Right kidney (tissue), 1 donor: ENCODE data around the gene SOX9.

Source experiments
- DNase-seq: peaks from one replicate; pipeline ENCODE4 v3.0.0-alpha.2; 2016

Gene SOX9

DNA sequence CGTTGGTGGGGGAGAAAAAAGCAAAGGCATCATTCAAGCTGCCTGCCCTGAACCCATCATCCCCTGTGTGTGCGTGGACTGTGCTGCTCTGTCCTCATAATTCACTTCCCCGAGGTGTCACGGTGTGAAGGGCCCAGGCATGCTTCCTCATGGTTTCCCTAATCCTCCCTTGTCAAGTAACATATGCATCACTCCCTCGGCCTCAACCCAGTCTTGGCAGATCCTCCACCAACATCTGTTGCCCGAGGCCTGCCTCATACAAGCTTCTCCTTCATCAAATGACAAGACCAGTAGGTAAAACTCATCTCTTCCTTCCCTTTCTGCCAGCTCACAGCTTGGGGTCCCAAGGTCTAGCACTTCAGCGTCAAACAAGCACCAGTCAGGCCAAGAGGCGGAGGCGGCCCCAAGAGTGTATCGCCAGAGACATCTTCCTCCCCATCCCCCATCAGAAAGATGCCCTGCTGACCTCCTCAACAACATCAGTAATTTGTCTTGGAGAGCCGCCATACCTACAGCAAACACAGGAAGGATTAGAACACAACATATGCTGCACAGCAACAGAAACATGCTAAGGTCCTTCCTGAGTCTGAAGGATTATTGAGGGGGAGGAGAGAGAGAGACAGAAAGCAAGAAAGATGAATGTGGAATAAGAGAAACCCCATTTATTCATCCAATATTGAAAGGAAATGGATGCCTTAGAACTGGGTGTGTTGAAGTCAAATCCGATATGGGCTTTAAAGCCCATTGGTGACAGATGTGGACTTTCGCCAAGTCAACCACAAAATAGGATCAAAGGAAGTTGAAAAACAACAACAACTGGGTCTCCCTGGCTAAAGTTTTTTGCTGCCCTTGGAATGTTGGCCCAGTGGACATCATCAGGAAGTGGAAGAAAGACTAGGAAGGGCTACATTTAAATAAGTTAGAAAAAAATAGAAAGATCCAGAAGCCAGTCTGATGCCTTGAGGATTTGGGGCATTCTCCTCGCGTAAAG lies 38.4 kb downstream of the SOX9 start:
- peak; percentile 20 for DNase-seq

DNA sequence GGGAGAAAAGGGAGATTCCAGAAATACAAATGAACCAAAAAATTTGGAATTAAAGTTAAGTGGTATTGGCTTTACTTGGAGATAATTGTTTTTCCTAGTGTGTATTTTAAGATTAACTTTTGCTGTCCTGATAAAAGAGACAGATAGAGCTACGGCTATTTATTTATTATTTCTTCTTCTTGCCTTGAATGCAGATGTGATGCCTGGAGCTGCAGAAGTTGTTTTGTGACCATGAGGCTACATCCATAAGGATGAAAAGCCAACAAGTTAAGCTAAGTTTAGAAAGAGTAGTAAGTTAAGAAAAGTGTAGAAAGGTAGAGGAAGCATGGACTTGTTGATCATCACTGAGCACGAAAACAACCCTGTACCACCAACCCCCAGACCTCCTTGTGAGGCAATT lies 41.7 kb downstream of the SOX9 start:
- DNase-seq, result no peak

DNA sequence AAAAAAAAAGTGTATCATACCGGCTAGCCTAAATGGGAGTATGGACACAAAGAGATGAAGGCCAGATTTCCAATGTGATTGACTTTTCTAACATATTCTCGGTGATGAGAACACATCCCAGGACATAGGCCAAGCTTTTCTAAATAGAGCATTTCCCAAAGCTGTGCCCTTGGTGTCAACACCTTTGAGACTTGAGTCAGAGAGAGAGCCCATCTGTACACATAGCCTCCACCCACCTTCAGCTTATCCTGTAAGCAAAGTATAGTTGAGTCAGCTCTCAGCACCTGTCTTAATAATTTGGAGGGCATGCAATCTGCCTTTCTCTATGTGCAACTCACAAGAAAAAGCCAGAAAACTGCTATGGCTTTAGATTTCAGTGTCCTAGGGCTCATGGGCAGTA lies 42.7 kb downstream of the SOX9 start:
- no peak for DNase-seq

DNA sequence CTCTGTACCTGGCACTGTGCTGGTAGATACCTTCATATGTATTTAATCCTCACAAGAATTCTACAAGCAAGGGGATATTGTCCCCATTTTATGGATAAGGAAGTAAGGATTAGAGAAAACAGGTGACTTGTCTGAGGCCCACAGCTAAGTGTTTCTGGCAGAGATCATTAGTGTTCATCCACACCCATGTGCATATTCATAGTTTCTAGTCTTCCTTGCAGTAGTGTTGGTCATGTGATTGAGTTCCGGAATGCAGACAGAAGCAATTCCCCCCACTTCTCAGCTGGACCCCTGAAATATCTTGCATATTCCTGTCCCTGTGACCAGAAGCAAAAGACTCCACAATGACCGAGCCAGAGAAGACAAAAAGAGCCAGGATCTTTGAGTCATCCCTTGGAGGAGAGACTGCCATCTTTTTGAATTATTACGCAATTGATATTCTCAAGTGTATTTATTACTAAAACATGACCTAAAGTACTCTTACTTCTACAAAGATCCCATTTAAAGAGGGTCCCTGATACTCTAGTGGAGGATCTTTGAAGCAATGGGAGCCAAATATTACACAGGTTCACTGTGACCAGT lies 43.4 kb downstream of the SOX9 start:
- no peak for DNase-seq

DNA sequence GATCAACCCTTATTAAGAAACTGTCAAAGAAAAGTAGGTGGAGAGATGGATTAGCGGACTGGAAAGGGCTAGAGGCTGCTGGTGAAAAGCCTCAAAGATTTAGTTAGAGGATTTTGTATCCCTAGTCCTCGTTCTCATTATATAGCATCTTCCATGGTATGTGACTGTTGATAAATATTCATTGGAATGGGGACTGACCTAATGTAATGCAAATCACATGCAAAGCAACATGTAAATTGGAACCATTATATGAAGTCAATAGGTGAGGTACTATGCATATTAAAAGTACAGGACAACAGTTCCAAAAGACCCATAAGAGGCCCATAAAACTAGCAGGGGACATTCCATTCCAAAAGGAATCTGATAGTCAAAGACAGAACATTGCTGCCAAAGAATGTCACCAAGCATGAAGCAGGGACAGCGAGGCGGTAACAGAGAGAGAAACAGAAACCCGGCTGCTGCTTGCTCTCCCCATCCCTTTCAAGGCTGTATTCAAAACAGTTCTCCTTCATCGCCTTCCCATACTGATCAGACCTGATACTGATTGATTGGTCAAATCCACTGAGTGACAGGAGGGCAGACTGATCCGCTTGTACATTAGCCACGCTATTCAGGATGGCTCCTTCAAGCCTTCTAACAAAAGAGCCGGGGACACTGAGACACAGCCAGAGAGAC lies 44.5 kb downstream of the SOX9 start:
- DNase-seq, result no peak

DNA sequence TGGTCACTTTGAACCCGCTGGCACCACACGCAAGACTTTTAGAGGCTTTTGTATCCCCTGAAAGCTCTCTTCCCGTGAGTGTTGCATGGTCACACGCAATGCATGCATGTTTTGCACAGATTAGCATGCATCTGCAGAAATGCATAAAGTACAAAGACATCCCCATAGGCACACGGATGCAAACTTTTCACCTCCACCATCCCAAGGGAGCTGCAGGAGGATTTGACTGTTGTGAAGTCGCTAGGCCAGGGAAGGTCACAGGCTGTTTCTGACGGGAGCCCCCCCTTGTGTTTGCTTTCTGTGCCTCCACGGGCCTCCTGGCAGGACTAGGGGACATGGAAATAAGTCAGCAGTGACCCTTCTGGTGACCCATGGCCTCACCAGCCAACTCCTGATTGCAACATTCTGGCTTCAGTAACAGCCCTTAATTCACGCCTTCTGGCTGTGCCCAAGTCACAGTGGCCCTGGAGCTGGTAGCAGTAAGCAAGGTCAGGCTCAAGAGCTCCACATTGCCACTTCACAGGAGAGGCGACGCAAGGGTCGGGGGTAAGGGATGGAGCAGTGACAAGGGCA lies 45.1 kb downstream of the SOX9 start:
- no peak for DNase-seq

DNA sequence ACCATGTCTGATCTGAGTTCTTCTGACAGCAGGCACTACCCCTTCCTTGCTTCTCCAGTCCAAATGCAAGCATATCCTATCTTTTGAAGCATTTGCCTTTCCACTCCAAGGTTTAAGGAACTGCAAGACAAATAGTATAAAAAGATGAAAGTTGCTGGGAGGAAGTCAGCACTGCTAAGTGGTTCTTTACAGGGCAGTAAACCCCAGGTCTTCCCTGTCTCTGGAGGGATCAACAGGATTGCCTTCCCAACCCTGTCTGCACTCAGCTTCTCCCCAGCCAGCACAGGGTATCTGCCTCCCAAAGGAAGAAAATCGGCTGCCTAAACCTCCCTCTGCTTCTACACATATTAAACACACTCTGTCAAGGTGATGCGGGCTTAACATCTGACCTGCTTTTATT lies 46.8 kb downstream of the SOX9 start:
- DNase-seq, result no peak

DNA sequence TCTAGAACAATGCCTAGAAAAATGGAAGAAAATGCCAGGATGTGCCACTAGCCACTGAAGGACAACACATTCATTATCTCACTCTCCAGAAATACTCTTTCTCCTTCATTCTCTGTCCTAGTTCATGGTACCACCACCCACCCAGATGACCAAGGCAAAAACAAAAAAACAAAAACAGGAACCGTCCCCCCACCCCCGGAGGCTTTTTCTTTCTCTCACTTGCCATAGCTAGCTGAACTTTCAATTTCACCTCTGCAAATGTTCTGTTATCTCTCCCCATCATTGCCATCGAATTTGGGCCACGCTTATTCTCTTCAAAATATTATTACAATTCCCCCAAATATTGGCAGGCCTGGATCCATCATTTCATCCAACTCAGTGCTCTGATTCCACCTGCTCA lies 49.0 kb downstream of the SOX9 start:
- no peak for DNase-seq

DNA sequence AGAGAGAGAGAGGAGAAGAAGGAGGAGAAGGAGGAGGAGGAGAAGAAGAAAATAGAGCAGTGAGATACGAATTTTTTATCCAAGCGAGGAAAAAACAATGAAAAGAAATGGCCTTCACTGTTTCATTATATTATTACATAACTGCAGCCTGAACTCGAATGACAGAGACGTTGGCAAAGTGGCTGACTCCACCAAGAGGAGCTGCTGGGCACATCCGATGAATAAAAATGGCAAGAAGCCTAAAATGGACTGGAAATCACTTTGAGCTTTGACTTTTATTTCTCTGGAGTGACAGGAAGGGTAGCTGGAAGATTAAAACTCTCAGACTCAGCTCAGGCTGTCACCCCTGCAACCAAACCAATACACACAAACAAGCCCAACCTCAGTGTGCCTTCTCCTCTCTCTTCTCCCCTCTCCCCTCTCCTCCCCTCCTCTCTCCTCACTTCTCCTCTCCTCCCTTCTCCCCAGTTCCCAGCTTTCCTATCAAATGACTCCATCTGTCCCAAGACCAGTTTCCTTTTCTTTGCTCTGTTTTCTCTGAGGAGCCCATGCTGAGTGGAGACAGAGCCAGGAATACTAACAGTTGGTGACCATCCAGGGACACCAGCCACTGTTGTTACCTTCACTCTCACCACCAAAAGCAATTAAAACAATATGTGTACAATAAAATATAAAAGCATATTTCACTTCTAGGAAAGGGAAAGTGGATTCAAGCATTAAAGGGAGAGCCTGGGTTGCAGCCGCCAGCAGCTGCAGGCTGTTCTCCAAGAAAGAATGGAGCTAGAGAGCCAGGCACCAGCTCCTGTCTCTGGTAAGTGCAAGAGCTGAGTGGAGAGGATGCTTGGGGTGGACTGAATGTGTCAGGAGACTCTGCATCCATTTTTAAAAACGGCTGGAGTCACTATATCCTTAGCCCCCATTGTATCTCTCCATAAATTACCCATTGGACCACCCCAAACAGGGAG lies 51.2 kb downstream of the SOX9 start:
- no peak for DNase-seq

DNA sequence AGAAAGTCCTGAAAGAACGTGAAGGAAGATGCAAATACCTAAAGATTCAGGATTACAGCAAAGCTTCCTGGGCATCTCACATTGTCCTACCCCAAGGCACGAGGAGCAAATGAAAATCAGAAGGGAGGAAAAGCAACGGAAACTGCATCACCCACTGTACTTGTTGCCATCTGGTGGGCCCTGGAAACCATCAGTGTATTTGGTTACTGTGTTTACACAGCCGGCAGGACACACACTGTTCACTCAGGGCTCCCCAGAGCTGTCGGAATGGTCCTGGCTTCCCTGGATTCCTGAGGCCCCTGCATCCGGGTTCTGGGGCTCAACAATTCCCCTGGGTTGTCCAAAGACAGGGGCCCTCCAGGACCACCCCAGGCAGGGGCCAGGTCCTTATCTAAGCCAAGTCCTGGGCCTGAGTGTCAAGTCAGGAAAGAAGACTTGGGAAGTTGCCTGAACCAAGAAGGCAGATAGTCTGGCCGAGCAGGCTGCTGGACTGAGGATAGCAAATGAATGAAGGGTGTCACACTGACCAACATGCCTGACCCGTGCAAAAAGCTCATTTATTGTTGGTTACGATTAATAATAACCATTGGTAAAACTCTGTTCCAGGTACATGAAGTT lies 52.8 kb downstream of the SOX9 start:
- DNase-seq, result no peak

DNA sequence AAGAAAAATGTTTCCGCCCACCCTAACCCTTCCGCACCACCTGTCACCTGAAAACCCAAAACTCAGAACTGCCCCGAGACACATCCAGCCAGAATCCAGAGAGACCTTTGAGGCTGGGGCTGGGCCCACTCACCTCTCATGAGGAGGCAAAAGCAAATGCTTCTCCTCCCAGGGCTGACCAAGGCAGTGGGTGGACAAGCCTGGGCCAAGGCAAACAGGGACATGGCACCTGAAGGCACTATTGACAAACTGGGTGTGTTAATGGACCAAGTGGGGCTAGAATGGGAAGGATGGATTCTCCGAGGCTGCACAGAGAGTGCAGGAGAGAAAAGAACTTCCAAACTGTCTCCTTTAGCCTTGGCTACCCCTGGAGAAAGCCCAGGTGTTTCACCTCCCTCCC lies 54.4 kb downstream of the SOX9 start:
- no peak for DNase-seq
